Tracheal epithelial cell (primary cell): Measurements from ENCODE around the gene IFNGR1. TPM values are rescaled to one million over a fixed set of nuclear protein-coding genes. Genes with fewer than 3 reads are reported as not detected.

Experiments
- total RNA-seq: library from RNA; depleted of rRNA; stranded (reverse); fragments of >200 nt; gene quantifications from 2 replicates; pipeline ENCODE4 v1.2.1, GENCODE V29; 2014

Gene IFNGR1
- total RNA-seq = 103 and 116 TPM in 2 replicates

GRCh38 chr6:137218917-137219663 lies at the start of gene IFNGR1:
IFNGR1 (minus strand) TSS chr6:137219385; CDS start chr6:137219327, 58 bp downstream.

GRCh38 chr6:137173501-137173900 lies 45.7 kb downstream of the IFNGR1 start, which contains the start of gene IL22RA2:
IL22RA2 (minus strand) TSS chr6:137173644; CDS start chr6:137161749, 11,895 bp downstream.

Other genes starting within 250 kb of the IFNGR1 start
- gene IL20RA, start 174.4 kb downstream of the IFNGR1 start, total RNA-seq = 2.9 and 17.1 TPM in 2 replicates
- not detected in 2 replicates for gene IL22RA2, start 45.7 kb downstream of the IFNGR1 start, total RNA-seq